Stromal cell of bone marrow (primary cell): ENCODE measurements around the gene CHKA.

ENCODE experiments used
- DNase-seq: peaks from one replicate; pipeline ENCODE4 v3.0.0-alpha.2; 2012; ENCODE audit warnings: low read depth

Gene CHKA

GRCh38 chr11:68121067-68121899, at the start of gene CHKA:
TSS of gene CHKA (minus strand) at chr11:68121388. CDS start at chr11:68121177, 211 bp downstream.
- peak; percentile 81 for DNase-seq

GRCh38 chr11:68169442-68169841, 48.3 kb upstream of the CHKA start:
- DNase-seq, result no peak

DNA sequence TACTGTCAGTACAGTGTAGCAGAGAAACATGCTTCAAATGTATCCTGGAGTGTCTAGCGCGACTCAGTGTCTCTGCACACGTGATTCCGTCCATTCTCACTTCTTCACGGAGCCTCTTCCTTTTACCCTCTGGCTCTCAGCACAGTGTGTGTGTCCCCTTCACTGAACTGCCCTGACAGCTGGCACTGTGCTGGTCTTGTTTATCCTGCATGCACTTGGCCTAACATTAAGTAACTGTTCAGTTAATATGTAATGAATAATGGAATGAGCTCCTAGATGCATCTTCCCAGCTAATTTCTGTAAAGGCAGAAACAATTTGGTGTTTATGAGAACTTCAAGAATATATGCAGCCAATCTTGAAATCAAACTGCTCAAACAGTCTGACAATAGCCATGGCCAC, 47.5 kb upstream of the CHKA start:
- DNase-seq, result no peak

DNA sequence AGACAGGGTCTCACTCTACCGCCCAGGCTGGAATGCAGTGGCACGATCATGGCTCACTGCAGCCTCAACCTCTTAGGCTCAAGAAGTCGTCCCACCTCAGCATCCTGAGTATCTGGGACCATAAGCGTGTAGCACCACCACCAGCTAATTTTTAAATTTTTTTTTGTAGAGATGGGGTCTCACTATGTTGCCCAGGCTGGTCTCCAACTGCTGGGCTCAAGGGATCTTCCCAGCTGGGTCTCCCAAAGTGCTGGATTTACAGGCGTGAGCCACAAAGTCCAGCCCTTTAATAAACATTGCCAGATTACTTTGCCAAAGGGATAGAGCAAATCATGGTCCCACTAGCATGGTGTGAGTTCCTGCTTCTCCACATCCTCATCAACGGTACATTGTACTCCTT, 46.3 kb upstream of the CHKA start:
- DNase-seq, result no peak

- no peak for DNase-seq
Observed at GRCh38 chr11:68166969-68167368, 45.8 kb upstream of the CHKA start.

- DNase-seq, result no peak
Observed at GRCh38 chr11:68165601-68166000, 44.4 kb upstream of the CHKA start.

DNA sequence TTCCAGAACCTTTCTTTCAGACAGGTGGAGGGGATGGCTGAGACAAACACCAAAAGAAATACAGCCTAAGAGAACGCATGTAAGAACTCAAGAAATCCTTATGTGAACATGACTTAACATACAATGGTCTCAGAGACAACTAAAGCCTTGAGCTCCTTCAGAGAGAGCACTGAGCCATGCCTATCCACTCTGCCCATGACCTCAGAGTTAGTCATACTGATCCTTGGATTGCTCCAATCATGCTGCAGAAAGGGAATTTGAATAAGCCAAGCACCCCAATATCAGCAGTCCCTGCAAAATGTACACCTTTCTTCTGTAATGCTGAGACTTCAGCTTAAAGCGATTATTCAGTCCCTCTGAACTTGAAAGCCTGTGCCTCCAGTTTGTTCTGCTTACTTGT, 43.2 kb upstream of the CHKA start:
- DNase-seq, result peak; percentile 35

- no peak for DNase-seq
Observed at GRCh38 chr11:68163691-68164090, 42.5 kb upstream of the CHKA start.

DNA sequence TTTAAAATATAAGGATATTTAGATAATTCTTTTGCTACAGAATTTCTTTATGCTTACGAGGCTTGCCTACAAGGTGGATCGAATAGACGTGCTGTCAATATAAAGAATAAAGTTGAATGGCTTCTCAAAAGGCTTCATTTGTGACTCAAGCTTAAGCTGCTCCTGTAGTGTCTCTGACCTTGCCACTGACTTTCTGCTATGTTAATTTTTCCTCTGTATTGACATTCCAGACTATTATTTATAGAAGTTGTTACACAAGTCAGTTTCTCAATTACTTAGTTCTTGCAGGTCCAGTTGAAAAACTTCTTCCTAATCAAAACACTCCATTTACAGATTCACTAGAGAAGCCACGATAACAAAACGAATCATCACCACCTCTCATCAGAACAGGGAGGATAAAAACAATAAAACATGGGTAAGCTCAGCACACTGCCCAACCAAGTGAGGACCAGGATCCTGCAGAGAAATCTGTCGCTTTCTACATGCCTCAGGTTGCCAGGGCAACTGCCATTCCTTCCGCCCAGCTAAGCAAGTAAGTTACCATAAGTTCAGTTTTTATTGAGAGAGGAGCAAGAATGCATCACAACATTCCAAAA, 39.0 kb upstream of the CHKA start:
- no peak for DNase-seq

DNA sequence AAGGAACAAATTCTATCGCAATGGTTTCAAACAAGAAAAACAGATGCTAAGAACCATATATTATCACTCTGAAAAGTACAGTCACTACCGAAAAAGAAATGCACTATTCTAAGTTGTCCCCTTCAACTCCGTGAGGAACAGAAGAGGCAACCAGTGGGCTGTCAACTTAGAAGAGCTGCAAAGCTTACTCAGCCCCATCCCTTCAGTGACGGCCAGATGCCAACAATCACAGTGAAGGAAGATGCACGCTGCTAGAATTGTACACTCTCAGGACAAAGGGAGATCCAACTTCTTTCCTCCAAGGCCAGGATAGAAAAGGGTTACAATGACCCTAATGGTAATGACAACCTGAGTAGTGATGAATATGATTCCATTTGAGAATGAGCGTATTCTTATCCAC, 38.5 kb upstream of the CHKA start:
- no peak for DNase-seq

DNA sequence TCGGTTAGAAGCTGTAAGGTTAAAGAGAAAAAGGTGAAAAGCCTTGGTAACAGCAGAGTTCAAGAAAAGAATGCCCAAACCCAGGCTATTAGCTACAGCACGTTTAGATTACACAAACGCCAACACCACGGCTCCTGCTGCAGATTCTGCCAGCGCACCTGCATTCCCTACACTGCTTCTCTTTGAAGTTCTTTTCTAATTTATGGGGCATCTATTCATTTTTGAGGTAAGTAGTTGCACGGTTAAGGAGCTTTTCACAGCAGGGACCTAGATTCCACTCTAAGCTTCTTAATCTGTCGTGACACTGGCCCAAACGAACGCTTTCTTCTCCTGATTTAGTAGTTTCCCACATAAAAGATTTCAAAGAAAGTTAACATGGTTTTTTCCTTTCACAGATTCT, 38.0 kb upstream of the CHKA start:
- DNase-seq, result no peak

DNA sequence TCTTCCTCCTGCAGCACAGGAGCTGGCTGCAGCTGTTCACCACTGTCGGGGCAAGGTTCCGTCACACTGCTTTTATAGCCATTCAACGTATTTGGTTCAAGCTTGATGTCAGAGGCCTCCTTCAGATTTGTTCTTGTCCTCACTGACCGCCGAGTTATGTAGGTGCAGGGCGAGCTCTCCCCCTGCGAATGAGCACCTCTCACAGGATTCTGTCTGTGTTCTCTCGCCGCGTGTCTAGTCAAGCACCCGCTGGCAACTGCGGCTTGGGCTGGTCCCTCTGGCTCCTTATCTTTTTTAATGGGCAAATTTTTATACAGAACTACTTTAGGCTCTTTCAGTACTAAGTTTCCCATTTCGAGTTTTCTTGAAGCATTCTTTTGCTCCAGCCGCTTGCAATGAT, 37.4 kb upstream of the CHKA start:
- DNase-seq, result no peak

GRCh38 chr11:68153742-68154141, 32.6 kb upstream of the CHKA start:
- DNase-seq, result no peak

GRCh38 chr11:68150037-68150436, 28.8 kb upstream of the CHKA start:
- no peak for DNase-seq

GRCh38 chr11:68149417-68149816, 28.2 kb upstream of the CHKA start:
- DNase-seq, result no peak

DNA sequence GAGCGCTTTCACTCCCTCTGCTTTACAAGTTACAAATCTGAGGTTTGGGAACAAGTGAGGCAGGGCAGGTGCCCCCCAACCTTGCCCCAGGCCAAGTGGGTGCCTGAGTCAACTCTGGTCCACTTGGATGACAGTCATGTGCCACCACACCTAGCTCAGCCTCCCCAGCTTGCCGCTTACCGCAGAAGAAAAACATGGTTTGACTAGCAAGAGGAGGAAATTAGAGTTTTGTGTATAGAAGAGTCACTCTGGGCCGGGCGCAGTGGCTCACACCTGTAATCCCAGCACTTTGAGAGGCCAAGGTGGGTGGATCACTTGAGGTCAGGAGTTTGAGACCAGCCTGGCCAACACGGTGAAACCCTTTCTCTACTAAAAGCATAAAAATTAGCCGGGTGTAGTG, 27.7 kb upstream of the CHKA start:
- no peak for DNase-seq

GRCh38 chr11:68148071-68148805, 27.1 kb upstream of the CHKA start:
- no peak for DNase-seq

- DNase-seq, result no peak
Observed at GRCh38 chr11:68146704-68147474, 25.7 kb upstream of the CHKA start.

DNA sequence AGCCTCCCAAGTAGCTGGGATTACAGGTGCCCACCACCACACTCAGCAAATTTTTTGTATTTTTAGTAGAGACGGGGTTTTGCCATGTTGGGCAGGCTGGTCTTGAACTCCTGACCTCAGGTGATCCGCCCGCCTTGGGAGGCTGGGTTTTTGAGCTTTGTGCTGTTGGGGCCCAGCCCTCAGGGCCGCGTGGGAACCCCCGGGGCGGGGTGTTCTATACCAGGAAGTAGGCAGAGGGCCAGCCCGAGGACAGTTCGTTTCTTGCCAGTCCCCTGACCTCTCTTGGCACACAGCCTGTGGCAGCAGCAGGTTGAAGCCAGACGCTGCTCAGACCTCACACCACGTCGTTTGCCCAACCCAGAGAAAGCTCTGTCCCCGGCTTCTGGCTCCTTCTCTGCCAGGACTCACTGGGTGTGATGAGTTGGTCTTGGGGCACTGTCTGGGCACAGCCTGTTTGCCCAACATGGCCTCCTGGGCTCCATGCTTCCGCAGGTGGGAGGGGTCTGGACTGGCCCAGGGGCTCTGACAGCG, 24.9 kb upstream of the CHKA start:
- DNase-seq, result no peak

DNA sequence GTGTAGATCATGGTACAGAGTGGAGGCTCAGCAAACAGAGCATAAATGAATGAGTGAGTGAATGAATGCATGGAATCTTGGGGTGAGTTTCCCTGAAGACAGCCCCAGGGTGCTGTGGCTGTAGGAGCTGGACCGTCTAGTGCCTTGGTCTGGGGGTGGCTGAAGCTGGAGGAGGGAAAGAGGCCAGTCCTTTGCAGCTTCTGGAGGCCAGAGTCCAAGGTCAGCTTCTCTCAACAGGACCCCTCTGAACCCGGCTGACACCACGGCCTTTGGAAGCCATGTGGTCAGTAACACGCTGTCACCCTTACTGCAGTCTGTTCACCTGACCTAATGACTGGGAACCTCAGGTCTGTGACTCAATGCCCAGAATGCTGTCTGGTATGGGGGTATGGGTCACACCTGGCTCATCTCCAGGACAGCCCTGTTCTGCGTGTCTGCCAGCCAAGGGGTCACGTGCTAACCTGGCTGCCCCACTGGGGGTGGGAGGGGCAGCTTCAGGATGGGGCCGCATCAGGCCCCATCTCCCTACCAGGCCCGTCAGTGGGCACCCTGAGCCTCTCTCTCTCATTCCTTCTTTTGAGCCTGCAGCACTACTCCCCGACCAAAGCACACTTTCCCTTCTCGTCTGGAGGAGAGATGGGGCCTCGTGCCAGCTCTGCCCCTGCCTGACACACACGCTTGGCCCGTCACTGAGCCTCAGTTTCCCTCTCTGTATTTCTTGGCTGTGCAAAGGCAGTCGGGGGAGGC, 24.1 kb upstream of the CHKA start:
- DNase-seq, result no peak

- DNase-seq, result no peak
Observed at GRCh38 chr11:68143310-68143689, 22.1 kb upstream of the CHKA start.
